ENCODE measurements around the gene ADAM33. TPM values are rescaled to one million over a fixed set of nuclear protein-coding genes. Genes with fewer than 3 reads are reported as not detected.

ADAM33 gene
- total and polyA plus RNA-seq, 3 experiments from 2014 or later: not detected

GRCh38 chr20:3705491-3705969, 23.7 kb upstream of the ADAM33 start:
- Mint-ChIP-seq H3K36me3 (peaks cover 0 to 1% (median 0%) of the 10 kb centered on the region in 3 donors), H3K9me3 (no peaks in the 10 kb centered on the region), H3K4me1 (peaks cover 3 to 9% (median 8%) of the 10 kb centered on the region in 3 donors), H3K4me3 (no peak overlapping the region), H3K27me3 (peaks cover 4 to 12% of the 10 kb centered on the region in 2 donors), H3K27ac (no peak overlapping the region)
- POLR2A ChIA-PET: no interaction called here
- Histone ChIP-seq H3K27ac (ENCODE audit: low read depth, low read length) (no peak overlapping the region), H3K36me3 (ENCODE audit: insufficient read depth, low read length) (no peaks in the 10 kb centered on the region), H3K9me3 (ENCODE audit: low read length) (no peaks in the 10 kb centered on the region), H3K4me3 (ENCODE audit: low read length) (no peak overlapping the region), H3K27me3 (ENCODE audit: insufficient read depth, low read length, poor library complexity, severe bottlenecking) (no peaks in the 10 kb centered on the region), H3K4me1 (ENCODE audit: insufficient read depth, low read length) (no peaks in the 10 kb centered on the region)
- DNase-seq: no peak
- CTCF ChIA-PET: interaction anchor here (0.6 kb wide), 1 partner anchor 9 kb away, joined by 4 read pairs; no protein-coding TSS in a partner anchor

GRCh38 chr20:3704087-3704486, 22.3 kb upstream of the ADAM33 start:
- CTCF ChIA-PET: no interaction called here
- peaks cover 0 to 1% (median 0%) of the 10 kb centered on the region in 3 donors for H3K36me3 Mint-ChIP-seq

DNA sequence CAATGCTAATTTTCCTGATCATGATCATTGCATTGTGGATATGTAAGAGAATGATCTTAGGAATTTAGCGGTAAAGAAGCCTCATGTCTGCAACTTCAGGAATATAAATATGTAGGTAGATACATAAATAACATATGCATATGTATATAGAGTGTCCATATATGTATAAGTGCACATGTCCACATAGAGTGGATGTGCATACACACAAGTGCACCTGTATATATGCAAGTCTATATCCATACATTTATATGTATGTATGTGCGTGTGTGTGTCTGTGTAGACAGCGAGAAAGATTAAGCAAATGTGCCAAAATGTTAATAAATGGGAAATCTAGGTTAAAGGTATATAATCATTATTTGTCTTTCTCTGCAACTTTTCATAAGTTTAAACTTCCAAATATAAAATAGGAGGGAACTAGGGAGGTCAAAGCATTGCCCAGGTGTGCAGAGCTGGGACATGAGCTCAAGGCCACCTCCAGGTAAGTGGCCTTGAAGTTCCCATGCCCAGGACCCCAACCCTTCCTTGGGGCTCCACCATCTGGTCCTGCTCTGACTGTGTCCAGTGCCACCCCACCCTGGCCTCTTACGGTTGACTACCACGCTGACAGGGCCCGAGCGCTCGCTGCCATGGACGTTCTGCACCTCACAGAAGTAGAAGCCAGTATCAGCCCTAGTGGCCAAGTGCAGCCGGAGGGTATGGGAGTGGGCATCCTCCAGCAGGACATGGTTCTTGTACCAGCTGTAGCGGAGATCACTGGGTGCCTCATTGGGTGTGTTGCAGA, 21.0 kb upstream of the ADAM33 start:
- Mint-ChIP-seq H3K36me3 (peaks cover 0 to 1% (median 0%) of the 10 kb centered on the region in 3 donors), H3K27ac (no peak overlapping the region), H3K27me3 (peaks cover 4 to 12% of the 10 kb centered on the region in 2 donors), H3K9me3 (no peaks in the 10 kb centered on the region), H3K4me1 (no peaks in the 10 kb centered on the region), H3K4me3 (no peak overlapping the region)
- Histone ChIP-seq H3K36me3 (ENCODE audit: insufficient read depth, low read length) (no peaks in the 10 kb centered on the region), H3K9me3 (ENCODE audit: low read length) (no peaks in the 10 kb centered on the region), H3K4me1 (ENCODE audit: insufficient read depth, low read length) (no peaks in the 10 kb centered on the region), H3K4me3 (ENCODE audit: low read length) (no peak overlapping the region), H3K27me3 (ENCODE audit: insufficient read depth, low read length, poor library complexity, severe bottlenecking) (no peaks in the 10 kb centered on the region), H3K27ac (ENCODE audit: low read depth, low read length) (no peak overlapping the region)
- ChIA-PET POLR2A (no interaction called here), CTCF (no interaction called here)
- DNase-seq: no peak

More at GRCh38 chr20:3704087-3704486, 22.3 kb upstream of the ADAM33 start:
- H3K36me3 ChIP-seq (ENCODE audit: insufficient read depth, low read length): no peaks in the 10 kb centered on the region
- H3K27me3 Mint-ChIP-seq: peaks cover 4 to 12% of the 10 kb centered on the region in 2 donors
- H3K4me3 ChIP-seq (ENCODE audit: low read length): no peak overlapping the region
- POLR2A ChIA-PET: interaction anchor here (0.5 kb wide), 1 partner anchor 109 kb away, joined by 5 read pairs; no protein-coding TSS in a partner anchor
- no peaks in the 10 kb centered on the region for H3K9me3 Mint-ChIP-seq
- H3K27ac Mint-ChIP-seq: no peak overlapping the region
- H3K4me1 Mint-ChIP-seq: peaks cover 1 to 2% (median 2%) of the 10 kb centered on the region in 3 donors
- no peaks in the 10 kb centered on the region for H3K27me3 ChIP-seq (ENCODE audit: insufficient read depth, low read length, poor library complexity, severe bottlenecking)
- no peaks in the 10 kb centered on the region for H3K9me3 ChIP-seq (ENCODE audit: low read length)
- H3K27ac ChIP-seq (ENCODE audit: low read depth, low read length): no peak overlapping the region
- no peaks in the 10 kb centered on the region for H3K4me1 ChIP-seq (ENCODE audit: insufficient read depth, low read length)
- H3K4me3 Mint-ChIP-seq: no peak overlapping the region
- DNase-seq: no peak

DNA sequence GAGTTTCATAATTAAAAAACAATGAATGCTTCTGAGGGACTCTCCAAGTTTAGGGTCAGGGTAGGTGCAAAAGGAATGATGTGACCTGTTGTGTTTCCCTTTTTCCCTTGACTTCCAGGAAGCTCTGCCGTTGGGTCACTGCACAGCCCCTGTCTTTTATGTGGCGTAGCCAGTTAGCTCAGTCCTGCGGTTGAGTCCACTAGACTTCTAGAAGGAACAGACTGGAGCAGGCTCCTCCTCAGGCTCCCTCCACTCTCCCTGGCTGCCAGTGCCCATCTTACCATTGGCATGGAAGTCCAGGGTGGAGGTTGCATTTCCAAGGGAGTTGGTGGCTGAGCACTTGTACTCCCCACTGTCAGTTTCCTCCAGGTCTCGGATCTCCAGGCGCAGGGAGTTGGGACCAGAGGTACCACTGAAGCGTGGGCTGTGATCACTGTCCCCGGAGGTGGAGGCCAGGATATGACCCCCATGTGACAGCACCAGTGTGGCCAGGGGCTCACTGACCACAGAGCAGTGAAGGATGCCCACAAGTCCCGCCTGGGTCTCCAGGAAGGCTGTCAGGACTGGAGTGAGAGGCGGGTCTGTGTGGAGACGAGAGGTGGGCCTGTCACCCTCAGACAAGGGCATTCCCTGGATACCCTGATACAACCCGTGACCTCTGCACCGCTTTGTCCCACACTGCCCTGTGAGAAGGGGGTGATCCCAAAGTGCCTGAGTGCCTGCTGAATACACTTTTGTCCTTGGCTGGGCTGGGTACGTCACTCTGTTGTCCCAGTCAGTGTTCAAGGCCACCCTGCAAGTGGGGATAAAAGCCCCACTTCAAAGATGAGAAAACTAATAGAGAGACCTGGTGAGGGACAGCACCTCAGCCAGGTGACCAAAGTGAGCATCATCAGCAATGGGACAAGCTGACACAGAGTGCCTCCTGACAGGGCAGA, 19.5 kb upstream of the ADAM33 start:
- no peak for DNase-seq
- ChIA-PET POLR2A (no interaction called here), CTCF (no interaction called here)
- Histone ChIP-seq H3K9me3 (ENCODE audit: low read length) (no peaks in the 10 kb centered on the region), H3K27ac (ENCODE audit: low read depth, low read length) (no peak overlapping the region), H3K36me3 (ENCODE audit: insufficient read depth, low read length) (no peaks in the 10 kb centered on the region), H3K4me3 (ENCODE audit: low read length) (no peak overlapping the region), H3K4me1 (ENCODE audit: insufficient read depth, low read length) (no peaks in the 10 kb centered on the region), H3K27me3 (ENCODE audit: insufficient read depth, low read length, poor library complexity, severe bottlenecking) (no peaks in the 10 kb centered on the region)
- H3K9me3 Mint-ChIP-seq: peaks cover 0 to 1% (median 0%) of the 10 kb centered on the region in 5 donors
- no peak overlapping the region for H3K27ac Mint-ChIP-seq
- no peak overlapping the region for H3K4me3 Mint-ChIP-seq
- peaks cover 0 to 1% (median 0%) of the 10 kb centered on the region in 3 donors for H3K36me3 Mint-ChIP-seq
- H3K27me3 Mint-ChIP-seq: peaks cover 4 to 12% of the 10 kb centered on the region in 2 donors
- no peaks in the 10 kb centered on the region for H3K4me1 Mint-ChIP-seq

DNA sequence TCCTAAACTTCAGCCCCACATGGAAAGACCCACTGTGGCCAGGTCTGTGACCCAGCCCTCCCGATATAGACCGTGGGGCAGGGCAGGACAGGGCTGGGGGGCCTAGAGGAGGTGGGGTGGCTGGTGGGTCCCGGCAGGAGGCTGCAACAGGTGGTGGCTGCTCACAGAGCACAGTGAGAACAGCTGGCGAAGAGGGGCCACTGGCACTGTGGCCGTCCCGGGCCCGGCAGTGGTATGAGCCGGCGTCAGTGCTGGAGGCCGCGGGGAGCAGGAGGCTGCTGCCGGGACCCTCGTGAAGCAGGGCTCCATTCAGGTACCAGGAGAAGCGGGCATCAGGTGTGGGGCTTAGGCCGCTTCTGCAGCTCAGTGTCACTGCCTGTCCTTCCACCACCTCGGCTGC, 17.2 kb upstream of the ADAM33 start:
- Mint-ChIP-seq H3K27me3 (peaks cover 0 to 12% of the 10 kb centered on the region in 2 donors), H3K36me3 (peaks cover 0 to 1% (median 0%) of the 10 kb centered on the region in 3 donors), H3K27ac (no peak overlapping the region), H3K4me1 (no peaks in the 10 kb centered on the region), H3K4me3 (no peak overlapping the region), H3K9me3 (peaks cover 0 to 3% (median 0%) of the 10 kb centered on the region in 5 donors)
- no peaks in the 10 kb centered on the region for H3K27me3 ChIP-seq (ENCODE audit: insufficient read depth, low read length, poor library complexity, severe bottlenecking)
- H3K27ac ChIP-seq (ENCODE audit: low read depth, low read length): no peak overlapping the region
- ChIA-PET POLR2A (no interaction called here), CTCF (interaction anchor here (1.4 to 2.9 kb wide), 2 partner anchors 12 to 22 kb away, joined by 3 to 11 read pairs; no protein-coding TSS in a partner anchor)
- H3K36me3 ChIP-seq (ENCODE audit: insufficient read depth, low read length): no peaks in the 10 kb centered on the region
- no peak overlapping the region for H3K4me3 ChIP-seq (ENCODE audit: low read length)
- H3K9me3 ChIP-seq (ENCODE audit: low read length): no peaks in the 10 kb centered on the region
- H3K4me1 ChIP-seq (ENCODE audit: insufficient read depth, low read length): no peaks in the 10 kb centered on the region
- DNase-seq: peak in 1 of 5 donors; percentile 27

DNA sequence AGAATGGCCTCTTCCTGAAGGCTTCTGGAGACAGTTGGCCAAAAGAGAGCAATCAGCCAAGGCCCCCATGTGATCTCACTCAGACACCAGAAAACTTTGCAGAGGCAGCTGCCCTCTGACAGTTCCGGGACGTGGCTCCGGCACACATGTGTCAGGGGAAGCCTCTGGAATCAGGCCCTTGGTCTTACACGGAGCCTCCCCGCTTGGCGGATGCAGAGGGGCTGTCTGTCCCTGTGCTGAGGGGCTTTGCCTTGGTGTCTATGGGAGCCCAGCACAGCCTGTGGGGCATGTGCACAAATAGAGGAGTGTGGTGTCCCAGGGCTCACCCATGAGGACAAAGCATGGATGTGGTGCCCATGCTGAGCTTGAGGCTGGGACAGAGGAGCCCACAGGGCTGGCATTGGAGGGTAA, 16.8 kb upstream of the ADAM33 start:
- Histone ChIP-seq H3K4me3 (ENCODE audit: low read length) (no peak overlapping the region), H3K4me1 (ENCODE audit: insufficient read depth, low read length) (no peaks in the 10 kb centered on the region), H3K9me3 (ENCODE audit: low read length) (no peaks in the 10 kb centered on the region), H3K27me3 (ENCODE audit: insufficient read depth, low read length, poor library complexity, severe bottlenecking) (no peaks in the 10 kb centered on the region), H3K36me3 (ENCODE audit: insufficient read depth, low read length) (no peaks in the 10 kb centered on the region), H3K27ac (ENCODE audit: low read depth, low read length) (no peak overlapping the region)
- peak in 1 of 5 donors; percentile 40 for DNase-seq
- H3K27ac Mint-ChIP-seq: no peak overlapping the region
- H3K4me3 Mint-ChIP-seq: no peak overlapping the region
- H3K4me1 Mint-ChIP-seq: no peaks in the 10 kb centered on the region
- peaks cover 0 to 1% (median 0%) of the 10 kb centered on the region in 3 donors for H3K36me3 Mint-ChIP-seq
- CTCF ChIA-PET: interaction anchor here (1.1 to 2.9 kb wide), 3 partner anchors 12 to 22 kb away, joined by 3 to 11 read pairs (median 3); no protein-coding TSS in a partner anchor
- peaks cover 0 to 3% (median 0%) of the 10 kb centered on the region in 5 donors for H3K9me3 Mint-ChIP-seq
- H3K27me3 Mint-ChIP-seq: peaks cover 1 to 10% of the 10 kb centered on the region in 2 donors
- POLR2A ChIA-PET: no interaction called here

- H3K9me3 Mint-ChIP-seq: peaks cover 0 to 3% (median 0%) of the 10 kb centered on the region in 5 donors
- H3K27ac Mint-ChIP-seq: peak overlapping the region in 1 of 8 donors; percentile 43
- no peaks in the 10 kb centered on the region for H3K4me1 Mint-ChIP-seq
- peaks cover 0 to 1% (median 0%) of the 10 kb centered on the region in 3 donors for H3K36me3 Mint-ChIP-seq
- no peak overlapping the region for H3K4me3 Mint-ChIP-seq
- H3K27me3 ChIP-seq (ENCODE audit: insufficient read depth, low read length, poor library complexity, severe bottlenecking): no peaks in the 10 kb centered on the region
- no peak overlapping the region for H3K4me3 ChIP-seq (ENCODE audit: low read length)
- ChIA-PET CTCF (interaction anchor here (1.1 to 2.9 kb wide), 3 partner anchors 13 to 21 kb away, joined by 3 to 11 read pairs (median 3); no protein-coding TSS in a partner anchor), POLR2A (no interaction called here)
- peaks cover 1 to 6% of the 10 kb centered on the region in 2 donors for H3K27me3 Mint-ChIP-seq
- no peaks in the 10 kb centered on the region for H3K9me3 ChIP-seq (ENCODE audit: low read length)
- H3K4me1 ChIP-seq (ENCODE audit: insufficient read depth, low read length): no peaks in the 10 kb centered on the region
- no peaks in the 10 kb centered on the region for H3K36me3 ChIP-seq (ENCODE audit: insufficient read depth, low read length)
- peak in 1 of 5 donors; percentile 37 for DNase-seq
- no peak overlapping the region for H3K27ac ChIP-seq (ENCODE audit: low read depth, low read length)
Measured at GRCh38 chr20:3697588-3698305, 15.9 kb upstream of the ADAM33 start.
